WI38 (cell line): ENCODE data around the gene NEDD4L.

Source experiments
- H3K4me3 ChIP-seq: 2 replicates; pipeline ENCODE4 v1.5.1; 2011; ENCODE audit warnings: low read depth, mild to moderate bottlenecking, control low read depth, low read length
- TF ChIP-seq, protein P1 (sequence below): IDR thresholded peaks from 2 replicates; pipeline ENCODE4 v1.5.1; 2012; ENCODE audit warnings: low read depth, mild to moderate bottlenecking, control low read depth, low read length

Gene NEDD4L

DNA sequence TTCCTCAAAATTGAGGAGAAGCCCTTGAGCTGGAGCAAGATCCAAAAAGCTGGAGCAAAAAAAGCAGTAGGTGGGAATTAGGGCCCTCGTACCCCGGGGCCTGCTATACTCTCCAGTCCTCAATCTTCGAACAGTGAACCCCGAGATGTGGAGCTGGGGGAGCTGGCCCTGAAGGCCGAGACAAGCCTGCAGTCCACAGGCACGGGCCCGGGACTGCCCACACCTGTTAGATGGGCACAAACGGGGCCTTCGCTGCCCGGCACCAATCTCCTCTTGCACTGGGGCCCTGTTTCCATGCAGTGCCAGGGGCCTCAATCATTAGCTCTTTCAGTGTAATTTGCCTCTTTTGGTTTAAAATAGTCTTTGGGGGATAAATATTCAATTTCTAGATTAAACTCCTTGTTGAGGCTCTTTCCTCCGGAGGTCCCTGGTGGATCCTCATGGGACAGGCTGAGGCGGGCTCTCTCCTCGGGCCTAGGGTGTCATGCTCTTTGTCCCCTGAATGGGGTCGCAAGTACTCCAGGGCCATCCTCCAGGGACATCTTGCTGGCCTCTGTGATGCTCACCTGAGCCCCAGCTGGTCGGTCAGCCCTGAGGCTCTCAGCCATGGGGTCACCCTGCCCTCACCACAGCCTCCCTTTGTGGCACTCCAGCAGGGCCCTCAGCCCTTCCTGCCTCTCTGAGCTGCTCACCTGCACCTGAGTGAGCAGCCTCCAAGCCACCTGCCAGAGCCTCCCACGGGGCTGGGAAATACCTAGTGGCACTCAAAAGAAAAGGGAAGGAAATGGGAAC, 361.3 kb downstream of the NEDD4L start:
- no peak overlapping the region for H3K4me3 ChIP-seq

GRCh38 chr18:58407263-58407648, 363.2 kb downstream of the NEDD4L start:
- TF ChIP-seq, protein P1, sequence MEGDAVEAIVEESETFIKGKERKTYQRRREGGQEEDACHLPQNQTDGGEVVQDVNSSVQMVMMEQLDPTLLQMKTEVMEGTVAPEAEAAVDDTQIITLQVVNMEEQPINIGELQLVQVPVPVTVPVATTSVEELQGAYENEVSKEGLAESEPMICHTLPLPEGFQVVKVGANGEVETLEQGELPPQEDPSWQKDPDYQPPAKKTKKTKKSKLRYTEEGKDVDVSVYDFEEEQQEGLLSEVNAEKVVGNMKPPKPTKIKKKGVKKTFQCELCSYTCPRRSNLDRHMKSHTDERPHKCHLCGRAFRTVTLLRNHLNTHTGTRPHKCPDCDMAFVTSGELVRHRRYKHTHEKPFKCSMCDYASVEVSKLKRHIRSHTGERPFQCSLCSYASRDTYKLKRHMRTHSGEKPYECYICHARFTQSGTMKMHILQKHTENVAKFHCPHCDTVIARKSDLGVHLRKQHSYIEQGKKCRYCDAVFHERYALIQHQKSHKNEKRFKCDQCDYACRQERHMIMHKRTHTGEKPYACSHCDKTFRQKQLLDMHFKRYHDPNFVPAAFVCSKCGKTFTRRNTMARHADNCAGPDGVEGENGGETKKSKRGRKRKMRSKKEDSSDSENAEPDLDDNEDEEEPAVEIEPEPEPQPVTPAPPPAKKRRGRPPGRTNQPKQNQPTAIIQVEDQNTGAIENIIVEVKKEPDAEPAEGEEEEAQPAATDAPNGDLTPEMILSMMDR = no peak
- no peak overlapping the region for H3K4me3 ChIP-seq

More for the DNA sequence above, 361.3 kb downstream of the NEDD4L start:
- TF ChIP-seq, protein P1 = no peak

DNA sequence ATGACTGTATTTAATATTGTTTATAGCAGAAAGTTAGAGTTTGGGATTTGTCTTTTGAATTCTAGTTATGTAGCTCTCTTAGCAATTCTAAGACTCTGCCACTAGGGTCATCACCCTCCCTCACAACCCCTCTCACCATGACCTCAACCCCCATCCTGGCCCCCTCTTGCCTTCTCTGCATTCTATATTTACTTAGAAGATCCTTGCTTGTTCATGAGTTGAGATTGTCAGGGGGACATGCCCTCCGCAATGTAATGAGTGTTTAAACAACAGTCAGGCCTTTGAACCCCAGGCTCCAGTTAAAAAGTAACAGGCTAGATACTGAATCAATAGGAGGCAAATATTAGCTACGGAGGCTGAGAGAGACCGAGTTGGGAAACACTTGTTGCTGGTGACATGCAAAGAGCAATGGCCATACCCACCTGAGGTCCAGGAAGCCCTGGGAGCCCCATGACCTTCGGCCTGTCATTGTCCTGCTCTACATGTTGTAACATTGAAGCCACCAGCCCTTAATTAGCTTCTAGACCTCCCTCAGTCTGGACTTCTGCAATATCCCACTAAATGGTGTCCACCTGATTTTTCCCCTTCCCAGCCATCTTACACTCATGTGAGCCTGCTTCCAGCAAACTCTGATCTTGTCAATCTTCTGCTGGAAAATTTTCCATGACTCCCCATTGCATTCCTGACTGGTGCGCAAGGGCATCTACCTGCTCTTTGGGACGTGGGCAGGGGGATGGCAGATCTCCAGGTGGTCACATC, 363.8 kb downstream of the NEDD4L start:
- no peak overlapping the region for H3K4me3 ChIP-seq
- TF ChIP-seq, protein P1 = no peak

GRCh38 chr18:58408665-58409064, 364.6 kb downstream of the NEDD4L start:
- H3K4me3 ChIP-seq = no peak overlapping the region
- TF ChIP-seq, protein P1 = no peak

DNA sequence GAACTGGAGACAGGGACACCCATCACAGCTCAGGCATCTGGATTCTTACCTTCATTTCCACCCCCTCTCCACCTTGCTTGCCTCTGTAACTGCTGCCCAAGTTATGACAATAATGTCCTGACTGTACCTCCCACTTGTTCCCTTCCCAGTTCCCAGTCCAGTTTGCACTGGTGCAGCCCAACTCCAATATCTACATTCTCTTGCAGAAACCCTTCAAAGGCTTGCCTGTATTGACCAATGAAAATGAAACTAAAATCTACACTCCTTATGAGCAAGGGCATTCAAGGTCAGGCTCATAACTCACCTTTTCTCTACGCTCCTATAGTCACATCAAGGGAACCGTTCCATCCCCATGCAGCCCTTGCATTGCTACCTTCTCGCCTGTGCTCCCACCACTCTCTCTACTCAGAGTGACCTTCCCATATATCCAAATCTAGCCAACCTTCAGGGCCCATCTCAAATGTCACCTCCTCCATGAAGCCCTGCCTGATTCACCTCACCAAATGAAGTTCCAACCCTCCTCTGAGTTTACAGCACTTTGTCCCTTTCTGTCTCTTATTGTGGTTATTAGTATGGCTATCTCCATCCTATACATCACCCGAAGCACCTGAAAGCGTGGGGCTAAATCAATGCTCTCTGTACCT, 365.9 kb downstream of the NEDD4L start:
- TF ChIP-seq, protein P1 = no peak
- no peak overlapping the region for H3K4me3 ChIP-seq

DNA sequence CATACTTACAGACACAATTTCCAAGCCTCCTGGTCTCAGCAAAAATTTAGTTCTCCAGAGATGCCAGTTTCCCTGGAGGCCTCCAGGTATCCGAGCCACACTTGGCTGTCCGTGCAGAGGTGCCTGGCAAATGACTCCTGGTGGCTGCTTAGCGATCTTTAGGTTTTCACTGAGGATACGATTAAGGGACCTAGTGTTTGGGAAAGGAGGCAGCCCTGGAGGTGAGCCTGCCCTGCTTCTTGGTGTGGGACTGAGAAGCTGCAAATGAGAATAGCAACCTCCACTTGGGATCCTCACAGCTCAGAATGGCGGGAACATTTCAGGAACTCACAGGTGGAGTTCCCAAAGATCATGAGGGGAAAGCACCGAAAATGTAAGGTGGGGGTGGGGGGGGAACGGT, 367.3 kb downstream of the NEDD4L start:
- H3K4me3 ChIP-seq = no peak overlapping the region
- TF ChIP-seq, protein P1 = no peak
